GM12878 (cell line): ENCODE data around the gene SMURF1. TPM values are rescaled to one million over a fixed set of nuclear protein-coding genes. Genes with fewer than 3 reads are reported as not detected.
A peak's percentile ranks its signal among the peaks of the same experiment; 100 is the strongest.

Source experiments
- ATAC-seq: fragments of 200-7000 bp; cut with Tn5 transposase; 3 replicates; pipeline ENCODE4 v1.9.1; 2020; ENCODE audit warnings: mild to moderate bottlenecking, moderate library complexity
- BruUV-seq: library from RNA; stranded (reverse); fragments of 400-500 nt; replicated peaks from 2 replicates; lab custom pipeline; 2021; lab: Mats Ljungman, UMichigan
- CTCF ChIA-PET: fragments of 300-600 bp; sonication (Branson Sonifier 250); formaldehyde crosslinking; extraction: SDS; loops from one replicate; lab custom pipeline; 2021; ENCODE audit warnings: inconsistent platforms; lab: Yijun Ruan, JAX
- POLR2A ChIA-PET: fragments of 350-600 bp; formaldehyde crosslinking; extraction: SDS; loops from one replicate; lab custom pipeline; 2021; ENCODE audit warnings: inconsistent platforms; lab: Charles Lee
- RAD21 ChIA-PET: fragments of 300-600 bp; sonication (Branson Sonifier 250); formaldehyde crosslinking; loops from one replicate; lab custom pipeline; 2023; ENCODE audit warnings: antibody characterized with exemption; ENCODE audit not compliant: unreplicated experiment; lab: Charles Lee
- SMC1A ChIA-PET: fragments of 300-600 bp; sonication (Branson Sonifier 250); formaldehyde crosslinking; loops from one replicate; lab custom pipeline; 2023; ENCODE audit not compliant: unreplicated experiment, uncharacterized antibody; lab: Charles Lee
- DNase-seq: peaks from one replicate; pipeline ENCODE4 v3.0.0-alpha.2; 2011; ENCODE audit warnings: low read depth, low spot score
- FAIRE-seq: peaks from 3 replicates; lab custom pipeline; 2011; peaks lifted over from hg19 to GRCh38; lab: Jason Lieb, UNC
- H2AFZ ChIP-seq: 2 replicates; pipeline ENCODE4 v1.6.0; 2011; ENCODE audit warnings: low read depth, low read length, control low read depth; ENCODE audit not compliant: control insufficient read depth
- H3K27ac ChIP-seq: 2 replicates; pipeline ENCODE4 v1.5.1; 2011; ENCODE audit warnings: control low read depth; ENCODE audit not compliant: control insufficient read depth, insufficient read depth
- H3K27me3 ChIP-seq, 2 experiments: replicated peaks in 1 of 2; 2 replicates each; pipeline versions ENCODE4 v1.6.0 to v1.6.1; 2011; ENCODE audit warnings: low read length in 1 of 2; ENCODE audit not compliant: control insufficient read depth in 2 of 2, insufficient read depth in 2 of 2
- H3K36me3 ChIP-seq, 2 experiments: 2 replicates each; pipeline ENCODE4 v1.5.1; 2011; ENCODE audit warnings: low read length in 1 of 2; ENCODE audit not compliant: control insufficient read depth in 2 of 2, insufficient read depth in 2 of 2
- H3K4me1 ChIP-seq: 2 replicates; pipeline ENCODE4 v1.6.1; 2011; ENCODE audit warnings: mild to moderate bottlenecking, low read length, moderate library complexity, mixed read lengths; ENCODE audit not compliant: control insufficient read depth, insufficient read depth
- H3K4me2 ChIP-seq: 2 replicates; pipeline ENCODE4 v1.6.0; 2011; ENCODE audit warnings: control low read depth; ENCODE audit not compliant: control insufficient read depth, insufficient read depth
- H3K4me3 ChIP-seq: fragments of 200-600 bp; sonication (generic); 2 replicates; pipeline ENCODE4 v1.5.1; 2016
- H3K79me2 ChIP-seq: 2 replicates; pipeline ENCODE4 v1.6.0; 2011; ENCODE audit warnings: low read length; ENCODE audit not compliant: control insufficient read depth, insufficient read depth
- H3K9ac ChIP-seq: 2 replicates; pipeline ENCODE4 v1.8.0; 2011; ENCODE audit warnings: low read length, control low read depth, mixed read lengths; ENCODE audit not compliant: control insufficient read depth, insufficient read depth
- H3K9me3 ChIP-seq: replicated peaks from 3 replicates; pipeline ENCODE4 v1.5.1; 2011; ENCODE audit warnings: mild to moderate bottlenecking, low read length; ENCODE audit not compliant: control insufficient read depth, insufficient read depth
- H4K20me1 ChIP-seq: 2 replicates; pipeline ENCODE4 v1.6.0; 2011; ENCODE audit not compliant: control insufficient read depth, insufficient read depth
- CBX3 ChIP-seq: fragments of 200-600 bp; sonication (generic); IDR thresholded peaks from 2 replicates; pipeline ENCODE4 v1.6.1; 2016; ENCODE audit warnings: low read depth, borderline replicate concordance
- MEF2B ChIP-seq: fragments of 450-650 bp; IDR thresholded peaks from 2 replicates; pipeline ENCODE4 v1.6.1; 2018; ENCODE audit warnings: mild to moderate bottlenecking, moderate library complexity; ENCODE audit not compliant: partially characterized antibody, poor library complexity, severe bottlenecking
- NFIC ChIP-seq: IDR thresholded peaks from 2 replicates; pipeline ENCODE4 v1.6.1; 2012; ENCODE audit warnings: low read depth, mild to moderate bottlenecking, inconsistent platforms, low read length, moderate library complexity
- RELB ChIP-seq: fragments of 450-650 bp; IDR thresholded peaks from 2 replicates; pipeline ENCODE4 v1.6.1; 2017; ENCODE audit warnings: low read depth, mild to moderate bottlenecking, moderate library complexity
- RUNX3 ChIP-seq: IDR thresholded peaks from 2 replicates; pipeline ENCODE4 v1.6.1; 2012; ENCODE audit warnings: low read length, inconsistent platforms
- TCF12 ChIP-seq: IDR thresholded peaks from 2 replicates; pipeline ENCODE4 v1.6.1; 2011; ENCODE audit warnings: low read depth, mild to moderate bottlenecking, low read length
- TCF3 ChIP-seq: IDR thresholded peaks from 2 replicates; pipeline ENCODE4 v1.6.1; 2012; ENCODE audit warnings: low read depth, mild to moderate bottlenecking, low read length, borderline replicate concordance; ENCODE audit not compliant: insufficient read depth
- WGBS: methylation state at CpG from one replicate; pipeline ENCODE4 v1.1.6; 2016; ENCODE audit warnings: low lambda C conversion rate; ENCODE audit not compliant: insufficient replicate concordance, insufficient coverage; ENCODE audit errors: missing lambda C conversion rate; 5-methylcytosine and 5-hydroxymethylcytosine counted together
- in situ Hi-C: fragments of 300-500 bp; cut with MboI; formaldehyde crosslinking; loops from 9 replicates; pipeline ENCODE4 v1.14.3; 2018; ENCODE audit warnings: mixed read lengths
- intact Hi-C: fragments of 100-400 bp; cut with micrococcal nuclease; formaldehyde crosslinking; loops from one replicate; pipeline ENCODE4 v1.14.2; 2022; ENCODE audit not compliant: unreplicated experiment
- polyA plus RNA-seq, 11 experiments: library from polyadenylated mRNA; depleted of rRNA in 4 of 11; unstranded in 6 of 11; stranded (reverse) in 5 of 11; fragments of >200 nt; fragmentation: Nextera tagmentation in 4 of 11; fragmentation: Illumina TruSeq in 1 of 11; extraction: Ambion mirVana in 4 of 11; extraction: Trizol in 1 of 11; gene quantifications; 1 replicate in 1 of 11; 2 replicates in 10 of 11; pipeline versions ENCODE4 v1.2.1 to v1.2.3, GENCODE V29; 2011 to 2016; ENCODE audit warnings: inconsistent platforms in 2 of 11, missing spikeins in 2 of 11, low read depth in 1 of 11
- total RNA-seq, 4 experiments: library from RNA; depleted of rRNA in 3 of 4; stranded (reverse); fragments of >200 nt in 3 of 4; fragmentation: Illumina TruSeq in 1 of 4; extraction: Trizol in 1 of 4; gene quantifications; 2 replicates each; pipeline versions ENCODE4 v1.2.1 to v1.2.3, GENCODE V29; 2013 to 2021
- TF ChIP-seq, protein P1 (sequence below): fragments of 450-650 bp; IDR thresholded peaks from 2 replicates; pipeline ENCODE4 v1.6.1; 2016; ENCODE audit warnings: mild to moderate bottlenecking, moderate library complexity, borderline replicate concordance

Gene SMURF1
- total and polyA plus RNA-seq, 10 of the 15 experiments (the other 5 are each of a cell fraction or from before 2014, with no cell fraction given), result 0.76 to 14.0 (median 7.9) TPM

- no peak for TF ChIP-seq NFIC
- no peak for TF ChIP-seq RELB
- no peak for TF ChIP-seq TCF12
- no peak for TF ChIP-seq TCF3
- no peak for TF ChIP-seq CBX3
- TF ChIP-seq, all 136 proteins: peak for 0
Measured at GRCh38 chr7:99135938-99136337, 8.0 kb downstream of the SMURF1 start (continued).

DNA sequence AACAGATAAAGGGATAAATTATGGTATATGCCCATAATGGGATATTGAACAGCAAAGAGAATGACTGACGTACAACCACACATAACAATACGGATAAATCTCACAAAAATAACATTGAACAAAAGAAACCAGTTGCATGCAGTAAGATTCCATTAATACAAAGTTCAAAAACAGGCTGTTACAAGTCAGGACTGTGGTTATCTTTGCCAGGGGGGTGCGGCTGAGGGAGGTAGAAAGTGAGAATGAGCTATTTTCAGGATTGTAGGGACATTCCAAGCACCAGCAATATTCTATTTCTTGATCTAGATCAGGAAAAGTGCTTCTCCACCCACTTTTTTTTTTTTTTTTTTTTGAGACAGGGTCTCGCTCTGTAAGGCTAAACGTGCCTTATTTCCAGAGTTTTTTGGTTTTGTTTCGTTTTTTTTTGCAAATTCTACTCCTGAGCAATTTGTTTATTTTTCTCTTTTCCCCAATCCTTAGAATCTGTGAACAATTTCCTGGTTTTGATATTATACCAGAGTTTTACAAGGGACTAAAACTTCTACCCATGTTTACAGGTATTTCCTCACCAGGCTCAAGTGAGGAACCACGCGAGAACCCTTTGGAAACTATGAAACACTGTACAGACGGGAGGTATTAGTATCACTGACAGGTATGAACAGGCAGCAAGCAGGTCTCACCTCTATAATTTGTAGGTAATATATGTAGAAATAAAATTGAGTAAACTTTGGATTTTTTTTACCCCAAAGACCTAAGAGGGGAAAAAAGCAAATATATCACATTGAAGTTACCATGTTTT, 9.9 kb downstream of the SMURF1 start:
- peaks cover 54% of the 10 kb centered on the region for H3K79me2 ChIP-seq
- no peak overlapping the region for H3K9ac ChIP-seq
- H3K4me3 ChIP-seq, result no peak overlapping the region
- DNase-seq (no peak), ATAC-seq (no peak), FAIRE-seq (no peak)
- no peaks in the 10 kb centered on the region for H4K20me1 ChIP-seq
- H2AFZ ChIP-seq, result no peak overlapping the region
- ChIA-PET POLR2A (interaction anchor here (0.7 to 1.2 kb wide), 3 partner anchors 10 to 17 kb away, joined by 4 to 7 read pairs (median 6); partner anchors contain the start of gene SMURF1), CTCF (interaction anchor here (0.7 kb wide), 2 partner anchors 136 to 1375 kb away, joined by 3 read pairs; no protein-coding TSS in a partner anchor), RAD21 (no interaction called here), SMC1A (interaction anchor here (0.6 to 1.2 kb wide), 3 partner anchors 23 to 67 kb away, joined by 3 read pairs; no protein-coding TSS in a partner anchor)
- intact Hi-C loops, result no loop called here
- H3K4me2 ChIP-seq, result 0 out of 2 replicates have a peak overlapping the region, but pooled peaks have one; percentile 4
- peak; percentile 30; the same call in 1 of the 2 replicates for TF ChIP-seq RUNX3
- no peak for TF ChIP-seq MEF2B
- TF ChIP-seq CBX3, result no peak
- TF ChIP-seq, protein P1, sequence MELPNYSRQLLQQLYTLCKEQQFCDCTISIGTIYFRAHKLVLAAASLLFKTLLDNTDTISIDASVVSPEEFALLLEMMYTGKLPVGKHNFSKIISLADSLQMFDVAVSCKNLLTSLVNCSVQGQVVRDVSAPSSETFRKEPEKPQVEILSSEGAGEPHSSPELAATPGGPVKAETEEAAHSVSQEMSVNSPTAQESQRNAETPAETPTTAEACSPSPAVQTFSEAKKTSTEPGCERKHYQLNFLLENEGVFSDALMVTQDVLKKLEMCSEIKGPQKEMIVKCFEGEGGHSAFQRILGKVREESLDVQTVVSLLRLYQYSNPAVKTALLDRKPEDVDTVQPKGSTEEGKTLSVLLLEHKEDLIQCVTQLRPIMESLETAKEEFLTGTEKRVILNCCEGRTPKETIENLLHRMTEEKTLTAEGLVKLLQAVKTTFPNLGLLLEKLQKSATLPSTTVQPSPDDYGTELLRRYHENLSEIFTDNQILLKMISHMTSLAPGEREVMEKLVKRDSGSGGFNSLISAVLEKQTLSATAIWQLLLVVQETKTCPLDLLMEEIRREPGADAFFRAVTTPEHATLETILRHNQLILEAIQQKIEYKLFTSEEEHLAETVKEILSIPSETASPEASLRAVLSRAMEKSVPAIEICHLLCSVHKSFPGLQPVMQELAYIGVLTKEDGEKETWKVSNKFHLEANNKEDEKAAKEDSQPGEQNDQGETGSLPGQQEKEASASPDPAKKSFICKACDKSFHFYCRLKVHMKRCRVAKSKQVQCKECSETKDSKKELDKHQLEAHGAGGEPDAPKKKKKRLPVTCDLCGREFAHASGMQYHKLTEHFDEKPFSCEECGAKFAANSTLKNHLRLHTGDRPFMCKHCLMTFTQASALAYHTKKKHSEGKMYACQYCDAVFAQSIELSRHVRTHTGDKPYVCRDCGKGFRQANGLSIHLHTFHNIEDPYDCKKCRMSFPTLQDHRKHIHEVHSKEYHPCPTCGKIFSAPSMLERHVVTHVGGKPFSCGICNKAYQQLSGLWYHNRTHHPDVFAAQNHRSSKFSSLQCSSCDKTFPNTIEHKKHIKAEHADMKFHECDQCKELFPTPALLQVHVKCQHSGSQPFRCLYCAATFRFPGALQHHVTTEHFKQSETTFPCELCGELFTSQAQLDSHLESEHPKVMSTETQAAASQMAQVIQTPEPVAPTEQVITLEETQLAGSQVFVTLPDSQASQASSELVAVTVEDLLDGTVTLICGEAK, result no peak
- TF ChIP-seq TCF12, result no peak
- in situ Hi-C loops, result no loop called here
- peaks cover 6% of the 10 kb centered on the region for H3K4me1 ChIP-seq
- no peaks in the 10 kb centered on the region for H3K9me3 ChIP-seq
- H3K27me3 ChIP-seq, result no peaks in the 10 kb centered on the region
- WGBS, result 64% methylated on average over 8 of the region's 9 CpGs
- no peak overlapping the region for H3K27ac ChIP-seq
- no TSS peak for BruUV-seq
- H3K36me3 ChIP-seq, result no peaks in the 10 kb centered on the region
